CD8-positive, alpha-beta memory T cell (primary cell): ENCODE data around the gene FHDC1. TPM values are rescaled to one million over a fixed set of nuclear protein-coding genes. Genes with fewer than 3 reads are reported as not detected.
A peak's percentile ranks its signal among the peaks of the same experiment; 100 is the strongest.

ENCODE experiments used
- CTCF ChIA-PET: fragments of 350-600 bp; sonication (Branson Sonifier 250); formaldehyde crosslinking; loops from one replicate; lab custom pipeline; 2021; ENCODE audit warnings: antibody characterized with exemption; lab: Charles Lee
- POLR2A ChIA-PET: fragments of 350-600 bp; sonication (Branson Sonifier 250); formaldehyde crosslinking; loops from one replicate; lab custom pipeline; 2021; ENCODE audit warnings: antibody characterized with exemption; lab: Charles Lee
- DNase-seq, 5 donors: peaks; one replicate each; pipeline versions ENCODE4 v3.0.0 to v3.0.0-alpha.2; 2020 to 2022; ENCODE audit warnings: mixed read lengths in 1 of 5
- H3K27ac ChIP-seq: one replicate; pipeline ENCODE4 v1.7.0; 2013; ENCODE audit warnings: low read depth, mild to moderate bottlenecking, low read length, moderate library complexity
- H3K27me3 ChIP-seq: 2 replicates; pipeline ENCODE4 v1.7.0; 2013; ENCODE audit warnings: low read length, mild to moderate bottlenecking; ENCODE audit not compliant: insufficient read depth, poor library complexity, severe bottlenecking
- H3K36me3 ChIP-seq: 2 replicates; pipeline ENCODE4 v1.7.0; 2013; ENCODE audit warnings: mild to moderate bottlenecking, low read length, moderate library complexity; ENCODE audit not compliant: insufficient read depth
- H3K4me1 ChIP-seq: 2 replicates; pipeline ENCODE4 v1.7.0; 2013; ENCODE audit warnings: mild to moderate bottlenecking, low read length, moderate library complexity; ENCODE audit not compliant: insufficient read depth
- H3K4me3 ChIP-seq: 2 replicates; pipeline ENCODE4 v1.7.0; 2013; ENCODE audit warnings: mild to moderate bottlenecking, low read length
- H3K9me3 ChIP-seq: 2 replicates; pipeline ENCODE4 v1.7.0; 2013; ENCODE audit warnings: mild to moderate bottlenecking, low read length
- H3K27ac Mint-ChIP-seq, 8 donors: one replicate each; pipeline ENCODE4 v1.8.0; 2020 to 2021; ENCODE audit warnings: mixed read lengths in 8 of 8, mild to moderate bottlenecking in 6 of 8, inconsistent platforms in 3 of 8, moderate library complexity in 3 of 8
- H3K27me3 Mint-ChIP-seq, 2 donors: one replicate each; pipeline ENCODE4 v1.8.0; 2020 to 2021; ENCODE audit warnings: mixed read lengths in 2 of 2, mild to moderate bottlenecking in 1 of 2, moderate library complexity in 1 of 2
- H3K36me3 Mint-ChIP-seq, 3 donors: one replicate each; pipeline ENCODE4 v1.8.0; 2020 to 2021; ENCODE audit warnings: mixed read lengths in 3 of 3, inconsistent platforms in 1 of 3, mild to moderate bottlenecking in 1 of 3
- H3K4me1 Mint-ChIP-seq, 3 donors: one replicate each; pipeline ENCODE4 v1.8.0; 2020 to 2021; ENCODE audit warnings: mixed read lengths in 3 of 3, inconsistent platforms in 1 of 3, mild to moderate bottlenecking in 1 of 3
- H3K4me3 Mint-ChIP-seq, 7 donors: one replicate each; pipeline ENCODE4 v1.8.0; 2020 to 2021; ENCODE audit warnings: mixed read lengths in 7 of 7, mild to moderate bottlenecking in 6 of 7, moderate library complexity in 4 of 7, inconsistent platforms in 2 of 7
- H3K9me3 Mint-ChIP-seq, 5 donors: one replicate each; pipeline ENCODE4 v1.8.0; 2020 to 2022; ENCODE audit warnings: mixed read lengths in 5 of 5, mild to moderate bottlenecking in 3 of 5, moderate library complexity in 2 of 5, inconsistent platforms in 1 of 5
- polyA plus RNA-seq: library from polyadenylated mRNA; unstranded; fragments of 300-500 nt; fragmentation: Illumina TruSeq; gene quantifications from one replicate; pipeline ENCODE4 v1.2.3, GENCODE V29; 2021
- total RNA-seq, 2 experiments: library from RNA; stranded (reverse); gene quantifications; one replicate each; pipeline ENCODE4 v1.2.3, GENCODE V29; 2021

Gene FHDC1
- total and polyA plus RNA-seq, 3 experiments from 2014 or later = 0.04 TPM; not detected in 1

DNA sequence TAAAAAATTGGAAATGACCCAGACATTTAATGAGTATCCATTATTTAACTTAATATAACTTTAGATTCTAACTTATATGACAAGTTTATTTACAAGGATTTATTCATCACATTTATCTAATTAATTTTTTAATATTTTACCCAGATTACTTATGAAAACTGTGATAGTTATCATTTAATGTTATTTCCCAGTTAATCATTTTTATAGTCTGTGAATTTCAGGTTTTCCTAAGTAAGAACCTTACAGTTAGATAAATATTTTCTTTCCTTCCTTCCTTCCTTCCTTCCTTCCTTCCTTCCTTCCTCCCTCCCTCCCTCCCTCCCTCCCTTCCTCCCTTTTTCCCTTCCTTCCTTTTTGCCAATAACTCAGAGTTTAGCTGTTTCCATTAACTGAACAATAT, 14.8 kb upstream of the FHDC1 start:
- Histone ChIP-seq H3K27me3 (no peaks in the 10 kb centered on the region), H3K4me1 (no peaks in the 10 kb centered on the region), H3K36me3 (no peaks in the 10 kb centered on the region), H3K27ac (no peak overlapping the region), H3K9me3 (no peaks in the 10 kb centered on the region), H3K4me3 (no peak overlapping the region)
- Mint-ChIP-seq H3K4me1 (no peaks in the 10 kb centered on the region), H3K4me3 (no peak overlapping the region), H3K27me3 (peaks cover 0 to 3% of the 10 kb centered on the region in 2 donors), H3K27ac (no peak overlapping the region), H3K9me3 (peaks cover 4 to 24% (median 20%) of the 10 kb centered on the region in 5 donors), H3K36me3 (peaks cover 11 to 20% (median 12%) of the 10 kb centered on the region in 3 donors)
- ChIA-PET POLR2A (no interaction called here), CTCF (no interaction called here)
- no peak for DNase-seq

DNA sequence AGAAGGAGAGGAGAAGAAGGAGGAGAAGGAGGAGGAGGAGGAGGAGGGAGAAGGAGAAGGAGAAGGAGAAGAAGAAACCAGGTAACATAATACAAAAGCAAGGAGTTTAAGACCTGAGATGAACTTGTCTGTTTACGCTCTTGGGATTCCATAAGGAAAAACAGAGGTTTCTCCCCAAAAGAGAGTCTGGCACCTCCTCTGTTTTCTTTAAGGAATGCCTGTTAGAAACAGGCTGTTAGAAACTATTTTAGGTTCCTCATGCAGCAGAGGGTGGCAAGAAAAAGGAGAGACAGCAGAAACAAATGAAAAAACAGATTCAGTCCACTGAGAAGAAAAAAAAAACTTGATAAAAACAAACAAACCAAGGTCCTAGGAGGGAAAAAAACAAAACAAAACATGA, 10.3 kb upstream of the FHDC1 start:
- Histone ChIP-seq H3K4me3 (no peak overlapping the region), H3K9me3 (no peaks in the 10 kb centered on the region), H3K27ac (no peak overlapping the region), H3K27me3 (no peaks in the 10 kb centered on the region), H3K4me1 (no peaks in the 10 kb centered on the region), H3K36me3 (no peaks in the 10 kb centered on the region)
- CTCF ChIA-PET = no interaction called here
- Mint-ChIP-seq H3K9me3 (peaks cover 3 to 7% (median 6%) of the 10 kb centered on the region in 5 donors), H3K4me3 (no peak overlapping the region), H3K27ac (no peak overlapping the region), H3K27me3 (peaks cover 1 to 16% of the 10 kb centered on the region in 2 donors), H3K36me3 (peaks cover 0 to 8% (median 6%) of the 10 kb centered on the region in 3 donors), H3K4me1 (no peaks in the 10 kb centered on the region)
- POLR2A ChIA-PET = no interaction called here
- DNase-seq = no peak

DNA sequence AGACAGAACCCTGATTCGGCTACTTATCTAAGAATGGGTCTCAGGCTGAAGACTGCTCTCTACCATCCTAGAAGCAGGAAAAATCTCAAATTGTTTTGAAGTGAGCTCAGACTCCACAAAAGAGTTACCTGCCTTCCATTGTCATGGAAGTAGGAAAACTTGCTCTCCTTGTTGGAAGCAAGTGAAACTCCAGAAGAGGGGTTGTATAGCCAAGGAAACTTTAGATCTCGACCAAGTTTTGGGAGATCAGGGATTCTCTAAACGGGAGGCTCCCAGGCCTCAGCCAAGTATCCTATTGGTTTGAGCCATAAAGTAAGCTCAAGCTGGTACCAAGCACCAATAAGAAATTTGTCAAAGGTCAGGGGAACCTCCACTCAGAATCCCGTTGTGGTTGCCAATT, 9.2 kb upstream of the FHDC1 start:
- POLR2A ChIA-PET = no interaction called here
- Histone ChIP-seq H3K27ac (no peak overlapping the region), H3K9me3 (no peaks in the 10 kb centered on the region), H3K4me1 (no peaks in the 10 kb centered on the region), H3K27me3 (no peaks in the 10 kb centered on the region), H3K36me3 (no peaks in the 10 kb centered on the region), H3K4me3 (no peak overlapping the region)
- H3K36me3 Mint-ChIP-seq = peaks cover 0 to 7% (median under 1%) of the 10 kb centered on the region in 3 donors
- peaks cover 0 to 2% (median under 1%) of the 10 kb centered on the region in 5 donors for H3K9me3 Mint-ChIP-seq
- H3K27ac Mint-ChIP-seq = no peak overlapping the region
- H3K27me3 Mint-ChIP-seq = peaks cover 1 to 16% of the 10 kb centered on the region in 2 donors
- CTCF ChIA-PET = no interaction called here
- DNase-seq = no peak
- no peaks in the 10 kb centered on the region for H3K4me1 Mint-ChIP-seq
- no peak overlapping the region for H3K4me3 Mint-ChIP-seq

DNA sequence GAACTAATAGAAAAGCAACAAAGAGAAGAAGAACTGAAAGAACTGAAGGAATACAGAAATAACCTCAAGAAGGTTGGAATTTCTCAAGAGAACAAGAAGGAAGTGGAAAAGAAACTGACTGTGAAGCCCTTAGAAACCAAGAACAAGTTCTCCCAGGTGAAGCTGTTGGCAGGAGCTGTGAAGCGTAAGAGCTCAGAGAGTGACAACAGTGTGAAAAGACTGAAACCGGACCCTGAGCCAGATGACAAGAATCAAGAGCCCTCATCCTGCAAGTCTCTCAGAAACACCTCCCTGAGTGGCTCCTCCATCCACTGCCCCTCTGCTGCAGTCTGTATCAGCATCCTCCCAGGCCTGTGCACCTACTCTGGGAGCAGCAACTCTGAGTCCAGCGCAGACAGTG, 8.4 kb upstream of the FHDC1 start:
- H3K27ac ChIP-seq = no peak overlapping the region
- DNase-seq = no peak
- Mint-ChIP-seq H3K9me3 (peaks cover 0 to 2% (median 0%) of the 10 kb centered on the region in 5 donors), H3K27ac (no peak overlapping the region), H3K4me3 (no peak overlapping the region), H3K4me1 (no peaks in the 10 kb centered on the region), H3K27me3 (peaks cover 3 to 18% of the 10 kb centered on the region in 2 donors), H3K36me3 (peaks cover 0 to 7% (median 0%) of the 10 kb centered on the region in 3 donors)
- H3K27me3 ChIP-seq = no peaks in the 10 kb centered on the region
- ChIA-PET POLR2A (no interaction called here), CTCF (no interaction called here)
- no peaks in the 10 kb centered on the region for H3K9me3 ChIP-seq
- no peak overlapping the region for H3K4me3 ChIP-seq
- H3K36me3 ChIP-seq = no peaks in the 10 kb centered on the region
- H3K4me1 ChIP-seq = no peaks in the 10 kb centered on the region

DNA sequence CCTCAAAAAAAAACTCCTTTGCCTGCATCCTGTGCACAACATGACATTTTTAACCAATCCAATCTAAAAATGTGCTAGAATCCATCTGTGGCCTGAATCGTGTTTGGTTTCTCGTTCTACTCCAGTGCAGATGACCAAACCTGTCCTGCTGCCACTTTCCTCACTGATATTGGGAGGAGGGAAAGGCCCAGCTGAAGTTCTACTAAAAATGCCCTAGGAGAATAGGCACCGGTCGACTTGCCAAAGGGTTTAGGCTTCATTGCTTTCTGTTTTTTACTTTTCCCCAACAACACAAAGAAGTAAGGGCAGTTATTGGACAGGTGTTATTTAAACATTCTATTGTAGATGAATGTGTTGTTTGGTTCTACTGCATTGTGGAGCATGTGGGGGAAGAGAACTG, 7.8 kb upstream of the FHDC1 start:
- Mint-ChIP-seq H3K9me3 (peaks cover 0 to 2% (median 0%) of the 10 kb centered on the region in 5 donors), H3K4me3 (no peak overlapping the region), H3K27me3 (peaks cover 9 to 23% of the 10 kb centered on the region in 2 donors), H3K4me1 (no peaks in the 10 kb centered on the region), H3K27ac (no peak overlapping the region), H3K36me3 (peaks cover 0 to 7% (median 0%) of the 10 kb centered on the region in 3 donors)
- ChIA-PET CTCF (no interaction called here), POLR2A (no interaction called here)
- H3K27ac ChIP-seq = no peak overlapping the region
- DNase-seq = no peak
- no peak overlapping the region for H3K4me3 ChIP-seq
- no peaks in the 10 kb centered on the region for H3K36me3 ChIP-seq
- H3K9me3 ChIP-seq = no peaks in the 10 kb centered on the region
- H3K27me3 ChIP-seq = no peaks in the 10 kb centered on the region
- H3K4me1 ChIP-seq = no peaks in the 10 kb centered on the region

DNA sequence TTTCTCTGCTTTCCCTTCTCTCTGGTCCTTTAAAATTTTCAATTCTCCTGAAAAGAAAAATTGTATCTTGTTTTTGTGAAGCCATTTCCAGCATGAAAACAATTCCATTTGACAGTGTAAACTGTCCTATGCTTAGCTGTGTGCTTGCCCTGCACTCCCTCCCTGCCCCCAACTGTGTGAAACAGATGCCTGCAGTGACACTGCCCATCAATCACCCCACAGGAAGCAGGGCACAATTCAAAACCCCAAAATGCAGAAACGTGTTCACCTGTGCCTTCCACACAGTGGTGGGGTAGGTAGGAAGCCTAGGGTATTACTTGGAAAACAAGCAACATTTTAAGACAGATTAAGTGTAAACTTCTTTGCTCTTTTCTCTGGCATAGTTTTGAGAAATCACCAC, 6.2 kb upstream of the FHDC1 start:
- Histone ChIP-seq H3K4me3 (no peak overlapping the region), H3K9me3 (no peaks in the 10 kb centered on the region), H3K36me3 (no peaks in the 10 kb centered on the region), H3K4me1 (no peaks in the 10 kb centered on the region), H3K27ac (no peak overlapping the region), H3K27me3 (peaks cover 4% of the 10 kb centered on the region)
- H3K27ac Mint-ChIP-seq = no peak overlapping the region
- ChIA-PET POLR2A (no interaction called here), CTCF (no interaction called here)
- H3K27me3 Mint-ChIP-seq = peaks cover 10 to 37% of the 10 kb centered on the region in 2 donors
- H3K36me3 Mint-ChIP-seq = peaks cover 0 to 7% (median 0%) of the 10 kb centered on the region in 3 donors
- H3K9me3 Mint-ChIP-seq = no peaks in the 10 kb centered on the region
- peaks cover under 1 to 6% (median 6%) of the 10 kb centered on the region in 3 donors for H3K4me1 Mint-ChIP-seq
- no peak for DNase-seq
- H3K4me3 Mint-ChIP-seq = no peak overlapping the region

DNA sequence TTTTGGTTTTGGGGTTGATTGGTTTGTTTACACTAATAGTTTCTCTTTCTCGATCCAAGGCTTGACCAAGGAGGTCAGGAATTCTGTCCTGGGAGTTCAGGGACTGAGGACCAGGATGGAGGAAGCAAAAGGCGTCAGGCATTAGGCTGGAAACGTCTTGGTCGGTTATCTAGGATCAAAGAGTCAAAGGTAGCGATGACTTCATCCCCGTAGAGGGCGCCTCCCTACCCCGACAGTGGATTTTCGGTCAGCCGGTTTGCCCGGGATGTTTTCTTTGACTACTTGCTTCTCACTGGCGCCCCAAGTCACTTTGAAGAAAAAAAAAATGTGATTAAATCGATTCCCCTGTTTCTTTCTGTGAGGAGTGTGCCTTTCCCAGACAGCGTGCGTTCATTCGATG, 980 bp upstream of the FHDC1 start:
- Histone ChIP-seq H3K27ac (no peak overlapping the region), H3K36me3 (no peaks in the 10 kb centered on the region), H3K4me3 (no peak overlapping the region), H3K27me3 (peaks cover 19% of the 10 kb centered on the region), H3K9me3 (no peaks in the 10 kb centered on the region), H3K4me1 (peaks cover 6% of the 10 kb centered on the region)
- Mint-ChIP-seq H3K27me3 (peaks cover 37 to 54% of the 10 kb centered on the region in 2 donors), H3K9me3 (peaks cover 0 to 2% (median 0%) of the 10 kb centered on the region in 5 donors), H3K36me3 (no peaks in the 10 kb centered on the region), H3K4me1 (peaks cover 17 to 25% (median 25%) of the 10 kb centered on the region in 3 donors), H3K27ac (peak overlapping the region in 1 of 8 donors; percentile 7), H3K4me3 (peak overlapping the region; percentile 69 to 89 (median 74))
- ChIA-PET CTCF (no interaction called here), POLR2A (no interaction called here)
- DNase-seq = no peak

DNA sequence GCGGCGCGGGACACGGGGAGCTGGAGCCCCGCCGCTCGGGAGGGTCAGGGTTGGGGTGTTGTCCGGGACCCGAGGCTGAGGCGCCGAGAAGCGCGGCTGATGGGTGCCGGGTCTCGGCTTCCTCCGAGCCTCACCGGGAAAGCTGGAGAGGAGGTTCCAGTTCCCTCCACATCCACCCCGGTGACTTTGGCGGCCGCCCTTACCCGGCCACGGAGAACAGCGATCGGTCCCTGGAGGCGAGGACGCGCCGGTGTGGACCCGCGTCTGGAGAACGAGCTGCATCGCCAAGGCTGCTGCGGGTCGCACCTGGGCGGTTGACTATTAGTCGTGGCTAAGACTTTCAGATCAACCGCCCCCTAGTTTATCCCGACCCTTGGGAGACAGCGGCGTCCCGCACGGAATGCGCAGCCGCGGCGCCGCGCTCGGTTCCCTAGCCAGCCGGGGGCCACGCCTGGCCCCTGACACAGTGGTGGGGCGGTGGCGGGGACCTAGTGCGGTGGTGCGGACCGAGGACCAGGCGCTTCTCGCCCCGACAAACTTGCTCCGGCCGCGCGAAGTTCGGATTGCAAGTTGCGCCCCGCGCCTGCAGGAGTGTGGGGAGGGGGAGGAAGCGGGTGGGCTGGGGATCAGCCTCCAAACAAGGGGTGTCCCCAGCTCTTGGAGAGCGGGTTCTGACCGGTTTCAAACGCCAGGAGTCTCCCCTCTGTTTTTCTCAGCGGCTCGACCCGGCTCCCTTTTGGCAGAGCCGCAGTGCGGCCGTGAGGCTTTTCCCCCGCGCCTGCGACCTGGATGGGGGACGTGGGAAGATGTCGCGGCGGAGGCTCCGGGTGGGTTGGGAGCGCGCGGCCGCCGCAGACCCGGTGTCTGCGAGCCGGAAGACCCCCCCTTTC, 568 bp downstream of the FHDC1 start:
- Histone ChIP-seq H3K4me3 (peak overlapping the region; percentile 39), H3K27me3 (peaks cover 19% of the 10 kb centered on the region), H3K27ac (peak overlapping the region; percentile 16), H3K9me3 (no peaks in the 10 kb centered on the region), H3K36me3 (no peaks in the 10 kb centered on the region), H3K4me1 (peaks cover 6% of the 10 kb centered on the region)
- ChIA-PET POLR2A (no interaction called here), CTCF (no interaction called here)
- Mint-ChIP-seq H3K36me3 (no peaks in the 10 kb centered on the region), H3K9me3 (peaks cover 0 to 2% (median 0%) of the 10 kb centered on the region in 5 donors), H3K27ac (no peak overlapping the region), H3K4me1 (peaks cover 17 to 25% (median 25%) of the 10 kb centered on the region in 3 donors), H3K27me3 (peaks cover 41 to 62% of the 10 kb centered on the region in 2 donors), H3K4me3 (peak overlapping the region in 6 of 7 donors; percentile 58 to 83 (median 64))
- peak in 1 of 5 donors; percentile 7 for DNase-seq
